Measurements from ENCODE around the gene SLC6A11. TPM values are rescaled to one million over a fixed set of nuclear protein-coding genes. Genes with fewer than 3 reads are reported as not detected.

Gene SLC6A11
- 0.35 and 0.79 TPM in 2 replicates for total RNA-seq

DNA sequence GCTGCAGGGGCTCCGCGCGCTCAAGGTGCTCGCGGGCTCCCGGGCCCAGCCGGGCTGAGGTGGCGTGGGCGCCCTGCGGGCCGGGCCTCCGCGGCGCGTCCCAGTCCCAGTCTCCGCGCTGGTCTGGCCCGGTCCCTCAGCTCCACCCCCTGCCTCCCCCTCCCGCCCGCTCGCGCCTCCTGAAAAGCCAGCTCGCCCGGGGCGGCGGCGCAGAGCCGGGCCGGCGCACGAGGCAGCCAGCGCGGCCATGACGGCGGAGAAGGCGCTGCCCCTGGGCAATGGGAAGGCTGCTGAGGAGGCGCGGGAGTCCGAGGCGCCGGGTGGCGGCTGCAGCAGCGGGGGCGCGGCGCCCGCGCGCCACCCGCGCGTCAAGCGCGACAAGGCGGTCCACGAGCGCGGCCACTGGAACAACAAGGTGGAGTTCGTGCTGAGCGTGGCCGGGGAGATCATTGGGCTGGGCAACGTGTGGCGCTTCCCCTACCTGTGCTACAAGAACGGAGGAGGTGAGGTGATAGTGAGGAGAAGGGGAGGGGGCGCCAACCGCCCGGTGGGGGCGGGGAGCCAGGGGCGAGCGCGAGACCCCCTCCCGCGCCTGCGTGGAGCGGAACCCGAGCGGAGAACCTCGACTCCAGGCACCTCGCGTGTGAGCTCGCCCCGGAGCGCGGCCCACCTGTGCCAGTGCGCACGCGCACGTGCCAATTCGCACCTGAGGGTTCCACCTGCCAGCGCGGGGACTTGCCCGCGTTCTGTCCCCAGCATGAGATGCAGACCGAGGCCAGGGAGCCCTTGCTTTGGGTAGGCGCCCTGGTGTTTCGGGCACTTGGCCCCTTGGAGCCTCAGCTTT is at the start of gene SLC6A11:
TSS of gene SLC6A11 (plus strand) at position 210 of the 844 bp plus-strand sequence. CDS start at position 248, 38 bp downstream.

Other genes with a start within 250 kb of the SLC6A11 start
- gene SLC6A1, start 176.5 kb downstream of the SLC6A11 start, total RNA-seq: not detected in 2 replicates

Data from airway epithelial cell (primary cell).